Fibroblast of lung (primary cell): ENCODE results near the gene PDE3A. TPM values are rescaled to one million over a fixed set of nuclear protein-coding genes. Genes with fewer than 3 reads are reported as not detected.

Experiments
- DNase-seq, 2 donors: peaks; one replicate each; pipeline versions ENCODE4 v3.0.0 to v3.0.0-alpha.2; 2010; ENCODE audit warnings: low read depth in 2 of 2
- H2AFZ ChIP-seq: 2 replicates; pipeline ENCODE4 v1.5.1; 2012; ENCODE audit warnings: low read length, control low read depth, inconsistent platforms
- H3K27ac ChIP-seq: 2 replicates; pipeline ENCODE4 v1.5.1; 2011; ENCODE audit warnings: low read length, control low read depth; ENCODE audit not compliant: insufficient read depth
- H3K27me3 ChIP-seq: 2 replicates; pipeline ENCODE4 v1.5.1; 2011; ENCODE audit warnings: mild to moderate bottlenecking, low read length; ENCODE audit not compliant: control insufficient read depth, insufficient read depth
- H3K36me3 ChIP-seq: 2 replicates; pipeline ENCODE4 v1.5.1; 2011; ENCODE audit warnings: low read length; ENCODE audit not compliant: control insufficient read depth, insufficient read depth
- H3K4me1 ChIP-seq: 2 replicates; pipeline ENCODE4 v1.5.1; 2011; ENCODE audit warnings: low read length; ENCODE audit not compliant: control insufficient read depth, insufficient read depth; ENCODE audit errors: extremely low read depth
- H3K4me2 ChIP-seq: 2 replicates; pipeline ENCODE4 v1.5.1; 2011; ENCODE audit warnings: low read length, control low read depth; ENCODE audit not compliant: insufficient read depth; ENCODE audit errors: extremely low read depth
- H3K4me3 ChIP-seq, 4 experiments: fragments of 200-600 bp in 1 of 4; sonication (generic) in 1 of 4; replicated peaks in 1 of 4; 2 replicates each; pipeline ENCODE4 v1.5.1; 2011 to 2016; ENCODE audit warnings: low read length in 4 of 4, low read depth in 3 of 4, mild to moderate bottlenecking in 3 of 4, control low read depth in 2 of 4, inconsistent platforms in 1 of 4, mixed read lengths in 1 of 4; ENCODE audit not compliant: insufficient read depth in 1 of 4; ENCODE audit errors: control extremely low read depth in 1 of 4
- H3K79me2 ChIP-seq: 2 replicates; pipeline ENCODE4 v1.5.1; 2012; ENCODE audit warnings: mild to moderate bottlenecking, low read length, inconsistent platforms; ENCODE audit not compliant: control insufficient read depth, insufficient read depth
- H3K9ac ChIP-seq: 2 replicates; pipeline ENCODE4 v1.5.1; 2011; ENCODE audit warnings: mild to moderate bottlenecking, low read length, control low read depth; ENCODE audit not compliant: insufficient read depth
- H3K9me3 ChIP-seq: 2 replicates; pipeline ENCODE4 v1.5.1; 2012; ENCODE audit warnings: low read depth, low read length; ENCODE audit not compliant: control insufficient read depth, insufficient read depth
- H4K20me1 ChIP-seq: 2 replicates; pipeline ENCODE4 v1.5.1; 2011; ENCODE audit warnings: low read length; ENCODE audit not compliant: control insufficient read depth, insufficient read depth; ENCODE audit errors: extremely low read depth
- EZH2 ChIP-seq: IDR thresholded peaks from 2 replicates; pipeline ENCODE4 v1.5.1; 2012; ENCODE audit warnings: low read length, control low read depth, mild to moderate bottlenecking; ENCODE audit errors: missing control alignments
- polyA plus RNA-seq, 2 donors: library from polyadenylated mRNA; depleted of rRNA in 1 of 2; stranded (reverse) in 1 of 2; unstranded in 1 of 2; fragments of >200 nt; gene quantifications; 2 replicates each; pipeline ENCODE4 v1.2.1, GENCODE V29; 2011 to 2012; ENCODE audit warnings: missing spikeins in 1 of 2
- total RNA-seq: library from RNA; depleted of rRNA; stranded (reverse); fragments of >200 nt; gene quantifications from 2 replicates; pipeline ENCODE4 v1.2.1, GENCODE V29; 2014
- TF ChIP-seq, protein P1 (sequence below), 2 donors: IDR thresholded peaks in 1 of 2; conservative IDR thresholded peaks in 1 of 2; 1 replicate in 1 of 2; 2 replicates in 1 of 2; pipeline ENCODE4 v1.5.1; 2011 to 2012; ENCODE audit warnings: low read length in 2 of 2, control low read depth in 1 of 2, inconsistent platforms in 1 of 2, low read depth in 1 of 2, mild to moderate bottlenecking in 1 of 2

Gene PDE3A
- total and polyA plus RNA-seq, 2 donors (not counting 1 experiment from before 2014, with no cell fraction given): 0.17 to 2.7 TPM

DNA sequence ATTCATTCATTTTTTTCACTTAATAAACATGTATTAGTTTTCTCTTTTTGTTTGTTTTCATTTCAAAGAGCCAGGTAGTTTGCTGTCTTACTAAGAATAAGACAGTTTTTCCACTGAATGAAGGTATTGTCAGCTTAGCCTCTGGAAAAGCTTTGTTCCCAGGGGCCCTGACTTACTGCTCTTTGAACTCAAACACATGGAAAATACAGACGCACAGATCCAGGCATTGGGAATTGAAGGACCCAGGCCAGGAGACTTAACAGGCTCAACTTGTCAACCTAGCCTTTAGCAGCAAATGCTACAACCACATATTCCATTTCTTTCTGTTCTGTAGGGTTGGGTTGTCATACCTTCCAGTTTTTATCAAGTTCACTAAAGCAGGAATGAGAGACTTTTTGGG, 288.3 kb downstream of the PDE3A start:
- H3K4me2 ChIP-seq: no peak overlapping the region
- H3K27me3 ChIP-seq: no peaks in the 10 kb centered on the region

DNA sequence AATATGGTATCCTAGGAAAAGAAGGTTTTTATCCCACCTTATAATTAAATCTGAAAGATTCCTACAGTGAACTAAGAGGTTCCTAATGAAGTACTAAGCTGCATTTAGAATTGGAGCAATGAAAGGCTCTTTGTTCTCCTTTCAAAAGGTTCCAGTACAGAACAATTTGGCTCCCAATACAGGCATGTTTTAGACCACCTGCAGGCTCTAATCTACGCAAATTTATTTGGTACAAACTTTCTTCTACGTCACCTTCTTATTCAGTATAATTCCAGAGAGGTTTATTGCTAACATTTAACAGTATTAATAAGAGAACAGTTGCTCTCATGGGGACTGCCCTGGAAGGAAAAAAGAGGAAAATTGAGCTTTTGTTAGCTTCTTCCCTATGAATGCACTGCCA, 289.2 kb downstream of the PDE3A start:
- H3K9ac ChIP-seq: no peak overlapping the region
- no peak overlapping the region for H3K27ac ChIP-seq
- H3K4me2 ChIP-seq: no peak overlapping the region
- H3K4me1 ChIP-seq: no peaks in the 10 kb centered on the region
- H4K20me1 ChIP-seq: no peaks in the 10 kb centered on the region
- DNase-seq: no peak
- no peaks in the 10 kb centered on the region for H3K79me2 ChIP-seq
- TF ChIP-seq, protein P1, sequence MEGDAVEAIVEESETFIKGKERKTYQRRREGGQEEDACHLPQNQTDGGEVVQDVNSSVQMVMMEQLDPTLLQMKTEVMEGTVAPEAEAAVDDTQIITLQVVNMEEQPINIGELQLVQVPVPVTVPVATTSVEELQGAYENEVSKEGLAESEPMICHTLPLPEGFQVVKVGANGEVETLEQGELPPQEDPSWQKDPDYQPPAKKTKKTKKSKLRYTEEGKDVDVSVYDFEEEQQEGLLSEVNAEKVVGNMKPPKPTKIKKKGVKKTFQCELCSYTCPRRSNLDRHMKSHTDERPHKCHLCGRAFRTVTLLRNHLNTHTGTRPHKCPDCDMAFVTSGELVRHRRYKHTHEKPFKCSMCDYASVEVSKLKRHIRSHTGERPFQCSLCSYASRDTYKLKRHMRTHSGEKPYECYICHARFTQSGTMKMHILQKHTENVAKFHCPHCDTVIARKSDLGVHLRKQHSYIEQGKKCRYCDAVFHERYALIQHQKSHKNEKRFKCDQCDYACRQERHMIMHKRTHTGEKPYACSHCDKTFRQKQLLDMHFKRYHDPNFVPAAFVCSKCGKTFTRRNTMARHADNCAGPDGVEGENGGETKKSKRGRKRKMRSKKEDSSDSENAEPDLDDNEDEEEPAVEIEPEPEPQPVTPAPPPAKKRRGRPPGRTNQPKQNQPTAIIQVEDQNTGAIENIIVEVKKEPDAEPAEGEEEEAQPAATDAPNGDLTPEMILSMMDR (conservative IDR thresholded peaks at IDR 0.05 in 1 of 2, IDR thresholded peaks at IDR 0.05 in 1 of 2; ENCODE audit: low read depth in 1 of 2, low read length in 2 of 2): no peak
- TF ChIP-seq EZH2: no peak
- no peaks in the 10 kb centered on the region for H3K36me3 ChIP-seq
- no peak overlapping the region for H2AFZ ChIP-seq
- H3K27me3 ChIP-seq: no peaks in the 10 kb centered on the region
- H3K9me3 ChIP-seq: no peaks in the 10 kb centered on the region
- H3K4me3 ChIP-seq: no peak overlapping the region

More for the DNA sequence above, 288.3 kb downstream of the PDE3A start:
- Histone ChIP-seq H3K4me1 (no peaks in the 10 kb centered on the region), H3K9ac (no peak overlapping the region), H3K27ac (no peak overlapping the region), H3K36me3 (no peaks in the 10 kb centered on the region), H3K79me2 (no peaks in the 10 kb centered on the region), H4K20me1 (no peaks in the 10 kb centered on the region), H3K9me3 (no peaks in the 10 kb centered on the region), H2AFZ (no peak overlapping the region), H3K4me3 (no peak overlapping the region)
- TF ChIP-seq, protein P1 (conservative IDR thresholded peaks at IDR 0.05 in 1 of 2, IDR thresholded peaks at IDR 0.05 in 1 of 2; ENCODE audit: low read depth in 1 of 2, low read length in 2 of 2): no peak
- no peak for TF ChIP-seq EZH2
- no peak for DNase-seq

DNA sequence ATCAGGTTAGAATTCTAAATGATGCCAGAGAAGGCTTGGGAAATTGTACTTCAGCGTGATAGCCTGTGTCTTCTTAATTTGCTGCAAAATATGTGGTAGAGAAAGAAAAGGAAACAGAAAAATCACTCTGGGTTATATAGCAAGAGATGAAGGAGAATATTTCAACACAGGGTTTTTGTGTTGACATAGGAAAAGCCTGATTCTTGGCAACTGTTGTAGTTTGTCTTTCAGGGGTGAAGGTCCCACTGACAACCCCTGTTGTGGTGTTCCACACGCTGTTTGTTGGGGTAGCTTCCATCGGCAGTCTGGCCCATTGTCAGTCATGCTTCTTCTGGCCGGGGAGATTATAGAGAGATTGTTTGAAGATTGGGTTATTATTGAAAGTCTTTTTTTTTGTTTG, 313.0 kb downstream of the PDE3A start:
- no peak for TF ChIP-seq EZH2
- TF ChIP-seq, protein P1 (conservative IDR thresholded peaks at IDR 0.05 in 1 of 2, IDR thresholded peaks at IDR 0.05 in 1 of 2; ENCODE audit: low read depth in 1 of 2, low read length in 2 of 2): no peak
- no peaks in the 10 kb centered on the region for H3K27me3 ChIP-seq

More for the DNA sequence above, 313.0 kb downstream of the PDE3A start:
- no peak overlapping the region for H3K27ac ChIP-seq
- no peaks in the 10 kb centered on the region for H3K79me2 ChIP-seq
- H3K4me2 ChIP-seq: no peak overlapping the region
- no peaks in the 10 kb centered on the region for H4K20me1 ChIP-seq
- H3K9me3 ChIP-seq: no peaks in the 10 kb centered on the region
- H3K4me1 ChIP-seq: no peaks in the 10 kb centered on the region
- no peak overlapping the region for H2AFZ ChIP-seq
- H3K4me3 ChIP-seq: no peak overlapping the region
- DNase-seq: no peak
- no peak overlapping the region for H3K9ac ChIP-seq
- H3K36me3 ChIP-seq: no peaks in the 10 kb centered on the region
